GM19397 (cell line): ENCODE results near the gene EFS.
"Not testable (repeated sequence)": the region's sequence is repeated elsewhere in the genome, so short reads cannot be mapped to it uniquely, and the experiment has no call there.

Experiments
- ATAC-seq: cut with Tn5 transposase; IDR thresholded peaks from one replicate; pipeline ENCODE4 v1.9.1; 2021; ENCODE audit warnings: mild to moderate bottlenecking, moderate library complexity; ENCODE audit not compliant: unreplicated experiment

The EFS gene

DNA sequence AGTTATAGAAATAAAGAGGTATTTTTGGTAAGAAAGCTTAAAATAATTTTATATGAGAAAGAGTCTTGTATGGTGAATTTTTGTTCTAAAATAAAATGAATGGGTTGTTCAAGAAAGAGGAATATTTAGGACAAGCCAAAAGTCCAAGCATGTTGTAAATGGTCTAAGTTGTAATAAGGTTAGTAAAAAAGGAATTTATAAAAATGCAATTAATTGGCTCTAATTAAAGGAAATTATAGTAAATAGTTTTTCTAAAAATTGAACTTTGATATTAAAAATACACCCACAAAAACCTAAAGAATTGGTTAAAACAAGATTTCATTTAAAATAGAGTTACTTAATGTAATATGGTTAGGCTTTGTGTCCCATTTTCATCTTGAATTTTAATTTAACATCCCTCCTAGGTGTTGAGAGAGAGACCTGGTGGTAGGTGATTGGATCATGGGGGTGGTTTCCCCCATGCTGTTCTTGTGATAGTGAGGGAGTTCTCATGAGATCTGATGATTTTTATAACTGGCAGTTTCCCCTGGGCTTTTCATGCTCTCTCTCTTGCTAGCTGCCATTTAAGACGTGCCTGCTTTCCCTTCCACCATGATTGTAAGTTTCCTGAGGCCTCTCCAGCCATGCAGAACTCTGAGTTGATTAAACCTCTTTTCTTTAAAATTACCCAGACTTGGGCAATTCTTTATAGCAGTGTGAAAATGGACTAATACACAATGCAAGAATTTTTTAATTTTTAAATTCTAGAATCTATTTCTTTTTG, 25.3 kb downstream of the EFS start:
- no peak for ATAC-seq

- no peak for ATAC-seq
Observed at GRCh38 chr14:23335623-23336022, 29.3 kb downstream of the EFS start.

- no peak for ATAC-seq
Observed at GRCh38 chr14:23327947-23328744, 36.8 kb downstream of the EFS start.

GRCh38 chr14:23326491-23327332, 38.3 kb downstream of the EFS start:
- no peak for ATAC-seq

GRCh38 chr14:23325746-23326145, 39.2 kb downstream of the EFS start:
- ATAC-seq, result not testable (repeated sequence)

- ATAC-seq, result no peak
Observed at GRCh38 chr14:23324993-23325392, 40.0 kb downstream of the EFS start.

DNA sequence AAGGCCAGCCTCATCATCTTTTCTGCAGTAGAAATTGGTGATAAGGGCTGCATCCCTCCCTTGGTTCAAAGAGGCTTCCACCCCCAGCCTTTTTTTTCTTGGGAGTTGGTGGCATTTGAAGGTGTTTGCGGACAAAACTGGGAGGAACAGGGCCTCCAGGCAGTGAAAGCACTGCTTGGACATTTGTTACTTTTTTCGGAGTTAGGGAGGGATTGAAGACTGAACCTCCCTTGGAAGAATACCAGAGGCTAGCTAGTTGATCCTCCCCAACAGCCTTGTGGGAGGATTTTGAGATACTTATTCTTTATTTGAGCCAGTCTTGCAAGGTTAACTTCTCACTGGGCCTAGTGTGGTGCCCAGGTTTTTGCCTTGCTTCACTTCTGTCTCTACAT, 40.5 kb downstream of the EFS start:
- no peak for ATAC-seq

- no peak for ATAC-seq
Observed at GRCh38 chr14:23323838-23324454, 41.0 kb downstream of the EFS start.

- no peak for ATAC-seq
Observed at GRCh38 chr14:23322568-23323517, 42.1 kb downstream of the EFS start.

DNA sequence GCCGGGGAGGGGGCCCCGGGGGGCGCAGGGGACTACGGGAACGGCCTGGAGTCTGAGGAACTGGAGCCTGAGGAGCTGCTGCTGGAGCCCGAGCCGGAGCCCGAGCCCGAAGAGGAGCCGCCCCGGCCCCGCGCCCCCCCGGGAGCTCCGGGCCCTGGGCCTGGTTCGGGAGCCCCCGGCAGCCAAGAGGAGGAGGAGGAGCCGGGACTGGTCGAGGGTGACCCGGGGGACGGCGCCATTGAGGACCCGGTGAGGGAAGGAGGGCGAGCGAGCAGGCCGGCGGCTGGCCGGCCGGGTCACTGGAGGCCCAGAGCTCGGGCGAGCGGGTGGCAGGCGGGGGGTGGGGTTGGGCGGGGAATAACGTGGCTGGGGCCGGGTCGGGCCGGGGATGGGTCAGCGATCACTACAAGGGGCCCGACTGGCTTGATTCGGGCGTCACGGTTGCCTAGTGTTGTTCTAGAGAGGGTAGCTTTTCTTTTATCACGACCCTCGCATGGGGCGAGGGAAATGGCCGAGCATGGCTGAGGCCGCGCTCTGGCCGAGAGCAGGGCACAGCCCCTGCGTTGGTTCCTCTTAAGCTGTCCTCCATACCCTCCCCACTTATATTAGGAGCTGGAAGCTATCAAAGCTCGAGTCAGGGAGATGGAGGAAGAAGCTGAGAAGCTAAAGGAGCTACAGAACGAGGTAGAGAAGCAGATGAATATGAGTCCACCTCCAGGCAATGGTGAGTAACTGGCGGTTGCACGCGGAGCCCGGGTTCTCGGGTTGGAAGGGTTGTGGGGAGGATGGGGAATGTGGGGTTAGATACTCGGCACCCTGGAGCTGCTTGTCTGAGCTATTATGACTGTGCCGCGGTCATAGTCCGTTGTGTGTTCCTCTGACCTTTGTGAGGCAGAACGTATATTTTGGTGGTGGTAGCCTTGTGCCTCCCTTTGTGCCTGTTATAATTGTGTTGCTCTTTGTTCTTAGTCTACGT, 43.1 kb downstream of the EFS start:
- peak; percentile 10 for ATAC-seq

DNA sequence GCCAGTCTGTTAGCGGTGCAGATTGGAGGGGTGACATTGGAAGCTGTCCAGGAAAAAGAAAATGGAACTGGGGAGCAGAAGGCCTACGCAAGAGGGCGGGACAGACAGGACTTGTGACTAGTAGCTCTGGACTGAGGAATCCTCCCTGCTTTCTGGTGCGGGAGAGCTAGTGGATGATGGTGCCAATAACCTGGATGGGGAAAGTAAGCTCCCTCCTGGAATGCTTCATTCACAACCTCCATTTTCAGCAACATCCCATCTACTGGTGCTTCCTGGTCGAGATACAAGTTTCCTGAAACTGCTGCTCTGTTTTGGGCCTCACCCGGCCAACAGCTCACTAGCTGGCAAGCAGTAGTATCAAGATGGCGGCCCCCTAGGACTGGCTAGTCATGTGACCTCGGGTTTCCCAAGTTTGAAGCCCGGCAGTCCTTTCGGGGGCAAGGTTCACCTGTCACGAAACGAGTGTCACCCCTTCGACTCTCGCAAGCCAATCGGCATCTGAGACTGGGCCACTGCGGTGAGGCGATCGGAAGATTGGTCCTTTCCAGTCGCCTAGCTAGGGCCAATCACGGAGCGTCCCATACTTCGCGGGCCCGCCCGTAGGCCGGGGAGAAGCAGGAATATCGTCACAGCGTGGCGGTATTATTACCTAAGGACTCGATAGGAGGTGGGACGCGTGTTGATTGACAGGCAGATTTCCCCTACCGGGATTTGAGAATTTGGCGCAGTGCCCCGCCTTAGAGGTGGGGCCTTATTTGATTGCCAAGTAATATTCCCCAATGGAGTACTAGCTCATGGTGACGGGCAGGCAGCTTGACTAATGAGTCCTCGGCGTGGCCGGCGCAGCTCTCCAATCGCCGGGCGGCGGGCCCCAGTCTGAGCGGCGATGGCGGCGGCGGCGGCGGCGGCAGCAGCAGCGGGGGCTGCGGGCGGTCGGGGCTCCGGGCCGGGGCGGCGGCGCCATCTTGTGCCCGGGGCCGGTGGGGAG, 44.1 kb downstream of the EFS start, which contains the start of gene PABPN1:
PABPN1 (plus strand) TSS at position 874 of the 988 bp plus-strand sequence; CDS start at position 887, 13 bp downstream.
- ATAC-seq, result peak; percentile 90

- ATAC-seq, result no peak
Observed at GRCh38 chr14:23319746-23320583, 45.0 kb downstream of the EFS start.

DNA sequence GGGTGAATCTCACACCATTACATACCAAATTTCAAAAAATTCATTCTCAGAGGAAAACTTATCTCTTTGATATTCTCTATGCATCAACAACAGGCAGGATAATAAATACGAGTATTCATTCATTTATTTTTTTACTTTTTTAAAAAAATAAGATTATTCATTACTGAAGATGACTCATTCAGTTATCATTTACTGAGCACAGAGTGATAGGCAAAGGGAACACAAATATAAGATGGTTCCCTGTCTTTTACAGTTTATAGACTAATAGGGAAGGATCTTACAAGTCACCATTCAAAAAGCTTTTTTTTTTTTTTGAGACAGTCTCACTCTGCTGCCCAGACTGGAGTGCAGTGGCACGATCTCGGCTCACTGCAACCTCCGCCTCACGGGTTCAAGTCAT, 48.7 kb downstream of the EFS start:
- no peak for ATAC-seq

- no peak for ATAC-seq
Observed at GRCh38 chr14:23310546-23310945, 54.4 kb downstream of the EFS start.

DNA sequence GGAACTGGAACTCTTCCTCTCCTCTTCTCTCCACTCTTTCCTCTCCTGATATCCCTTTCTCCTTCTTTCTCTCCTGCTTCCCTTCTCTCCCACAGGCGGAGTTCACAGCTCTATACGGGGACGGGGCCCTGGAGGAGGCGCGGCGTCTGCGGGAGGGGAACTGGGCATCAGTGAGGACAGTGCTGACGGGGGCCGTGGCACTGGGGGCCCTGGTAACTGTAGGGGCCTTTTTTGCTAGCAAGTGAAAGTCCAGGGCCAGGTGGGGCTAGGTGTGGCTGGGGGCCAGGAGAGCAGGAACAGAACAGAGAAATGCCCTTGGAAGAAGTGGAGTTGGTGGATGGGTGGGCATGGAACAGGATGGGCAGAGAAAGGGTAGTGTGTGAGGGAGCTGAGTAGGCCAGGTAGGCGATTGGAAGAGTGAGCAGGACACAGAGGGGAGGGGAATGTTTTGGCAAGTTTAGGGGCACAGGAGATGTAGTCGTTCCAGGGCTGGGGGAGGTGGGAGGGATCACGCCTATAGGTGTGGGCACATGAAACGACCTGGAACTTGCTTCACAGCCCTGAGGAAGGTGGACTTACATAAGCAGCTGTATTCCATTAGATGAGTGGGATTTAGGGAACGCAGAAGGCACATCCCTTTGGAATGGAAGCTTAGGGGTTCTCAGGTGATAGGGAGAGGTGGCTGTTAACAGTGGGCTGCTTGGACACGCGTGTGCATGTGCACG, 56.1 kb downstream of the EFS start:
- ATAC-seq, result no peak
